Activated T-helper 9 cell treated with anti-CD3 and anti-CD28 coated beads, Interleukin-2, amount 50 U/mL, for 16 hours (primary cell): ENCODE results near the gene MFSD6.

ENCODE experiments used
- DNase-seq: peaks from one replicate; pipeline ENCODE4 v3.0.0-alpha.2; 2020; ENCODE audit warnings: low read depth

MFSD6 gene

GRCh38 chr2:190532581-190532980, 124.4 kb downstream of the MFSD6 start:
- DNase-seq = no peak

GRCh38 chr2:190533175-190533967, 125.2 kb downstream of the MFSD6 start:
- DNase-seq = no peak

- DNase-seq = peak; percentile 27
Measured at GRCh38 chr2:190533968-190534309, 125.8 kb downstream of the MFSD6 start.

GRCh38 chr2:190534310-190535120, 126.4 kb downstream of the MFSD6 start, which contains the start of gene NEMP2:
NEMP2 (minus strand) TSS chr2:190534722; CDS start chr2:190534655, 67 bp downstream.
- peak; percentile 73 for DNase-seq

GRCh38 chr2:190535121-190535439, 126.9 kb downstream of the MFSD6 start:
- DNase-seq = no peak

GRCh38 chr2:190535586-190535985, 127.4 kb downstream of the MFSD6 start:
- no peak for DNase-seq

- no peak for DNase-seq
Measured at GRCh38 chr2:190537765-190538164, 129.6 kb downstream of the MFSD6 start.

- no peak for DNase-seq
Measured at GRCh38 chr2:190538201-190538600, 130.0 kb downstream of the MFSD6 start.

- DNase-seq = no peak
Measured at GRCh38 chr2:190540048-190540447, 131.9 kb downstream of the MFSD6 start.

GRCh38 chr2:190545093-190545492, 136.9 kb downstream of the MFSD6 start:
- no peak for DNase-seq

GRCh38 chr2:190545555-190546385, 137.6 kb downstream of the MFSD6 start:
- DNase-seq = no peak

- DNase-seq = no peak
Measured at GRCh38 chr2:190546734-190547133, 138.6 kb downstream of the MFSD6 start.

- no peak for DNase-seq
Measured at GRCh38 chr2:190547886-190548285, 139.7 kb downstream of the MFSD6 start.

- no peak for DNase-seq
Measured at GRCh38 chr2:190550137-190550536, 142.0 kb downstream of the MFSD6 start.
